HCT116 (cell line): ENCODE data around the gene PJA2. TPM values are rescaled to one million over a fixed set of nuclear protein-coding genes. Genes with fewer than 3 reads are reported as not detected.

Experiments
- ATAC-seq: fragments of 200-7000 bp; cut with Tn5 transposase; 2 replicates; pipeline ENCODE4 v1.9.1; 2020; ENCODE audit warnings: mild to moderate bottlenecking, moderate library complexity
- BruUV-seq: library from RNA; stranded (reverse); fragments of 400-500 nt; replicated peaks from 2 replicates; lab custom pipeline; 2021; lab: Mats Ljungman, UMichigan
- CTCF ChIA-PET: fragments of 300-600 bp; sonication (Branson Sonifier 250); formaldehyde crosslinking; loops from one replicate; lab custom pipeline; 2021; ENCODE audit warnings: antibody characterized with exemption; lab: Charles Lee
- POLR2A ChIA-PET: fragments of 300-600, 350-600 bp; sonication (Branson Sonifier 250); formaldehyde crosslinking; loops from one replicate; lab custom pipeline; 2021; ENCODE audit warnings: antibody characterized with exemption; lab: Charles Lee
- RAD21 ChIA-PET, 2 experiments: fragments of 300-600 bp; sonication (Branson Sonifier 250); formaldehyde crosslinking; loops; one replicate each; lab custom pipeline; 2023; ENCODE audit warnings: low total read pairs in 2 of 2; ENCODE audit not compliant: uncharacterized antibody in 2 of 2, unreplicated experiment in 2 of 2, low non-redundant PET in 1 of 2; lab: Charles Lee
- DNase-seq: peaks from one replicate; pipeline ENCODE4 v3.0.0-alpha.2; 2010; ENCODE audit warnings: low read depth, low spot score
- H2AFZ ChIP-seq: fragments of 200-600 bp; shearing (Covaris generic), sonication (generic); 2 replicates; pipeline ENCODE4 v1.6.1; 2017; ENCODE audit warnings: low read depth, mixed run types, mixed read lengths, antibody characterized with exemption, low read length; ENCODE audit not compliant: poor library complexity, severe bottlenecking
- H3K27ac ChIP-seq: 2 replicates; pipeline ENCODE4 v1.5.1; 2012; ENCODE audit warnings: low read depth, low read length
- H3K27me3 ChIP-seq: fragments of 200-600 bp; sonication (generic); 2 replicates; pipeline ENCODE4 v1.6.1; 2016; ENCODE audit warnings: mixed run types, low read length, mixed read lengths; ENCODE audit not compliant: insufficient read depth
- H3K36me3 ChIP-seq, 2 experiments: fragments of 200-500 bp in 1 of 2; fragments of 200-600 bp in 1 of 2; sonication (Bioruptor generic) in 1 of 2; sonication (generic) in 1 of 2; 2 replicates each; pipeline versions ENCODE4 v1.5.1 to v1.6.1; 2014 to 2016; ENCODE audit warnings: low read length in 2 of 2, inconsistent platforms in 1 of 2, mixed read lengths in 1 of 2, mixed run types in 1 of 2; ENCODE audit not compliant: insufficient read depth in 2 of 2, control insufficient read depth in 1 of 2
- H3K4me1 ChIP-seq, 2 experiments: fragments of 200-600 bp in 1 of 2; sonication (generic) in 1 of 2; 2 replicates each; pipeline versions ENCODE4 v1.5.1 to v1.6.1; 2012 to 2017; ENCODE audit warnings: low read length in 2 of 2, inconsistent platforms in 1 of 2, mild to moderate bottlenecking in 1 of 2, mixed read lengths in 1 of 2, mixed run types in 1 of 2, moderate library complexity in 1 of 2; ENCODE audit not compliant: insufficient read depth in 2 of 2, control insufficient read depth in 1 of 2
- H3K4me2 ChIP-seq: fragments of 200-600 bp; sonication (generic); 2 replicates; pipeline ENCODE4 v1.6.1; 2017; ENCODE audit warnings: mixed run types, low read length, mixed read lengths
- H3K4me3 ChIP-seq, 2 experiments: fragments of 200-600 bp in 1 of 2; sonication (generic) in 1 of 2; replicated peaks in 1 of 2; 2 replicates each; pipeline ENCODE4 v1.5.1; 2011 to 2016; ENCODE audit warnings: low read length in 2 of 2, control low read depth in 1 of 2, low read depth in 1 of 2, mild to moderate bottlenecking in 1 of 2, mixed read lengths in 1 of 2, mixed run types in 1 of 2
- H3K79me2 ChIP-seq: fragments of 200-600 bp; sonication (generic); 2 replicates; pipeline ENCODE4 v1.6.1; 2017; ENCODE audit warnings: mild to moderate bottlenecking, mixed run types, low read length, moderate library complexity, mixed read lengths; ENCODE audit not compliant: insufficient read depth
- H3K9ac ChIP-seq: fragments of 200-600 bp; sonication (generic); 2 replicates; pipeline ENCODE4 v1.6.1; 2016; ENCODE audit warnings: low read length, mixed read lengths
- H3K9me2 ChIP-seq: fragments of 200-600 bp; sonication (generic), shearing (Covaris generic); 2 replicates; pipeline ENCODE4 v1.6.1; 2017; ENCODE audit warnings: mixed run types, mild to moderate bottlenecking, moderate library complexity; ENCODE audit not compliant: insufficient read depth
- H3K9me3 ChIP-seq, 2 experiments: fragments of 200-500 bp in 1 of 2; fragments of 200-600 bp in 1 of 2; sonication (Bioruptor generic) in 1 of 2; sonication (generic) in 1 of 2; 2 replicates each; pipeline ENCODE4 v1.6.1; 2014 to 2017; ENCODE audit warnings: low read length in 2 of 2, mixed read lengths in 2 of 2, inconsistent platforms in 1 of 2, low read depth in 1 of 2, mild to moderate bottlenecking in 1 of 2, mixed run types in 1 of 2, moderate library complexity in 1 of 2; ENCODE audit not compliant: control insufficient read depth in 1 of 2, insufficient read depth in 1 of 2
- H4K20me1 ChIP-seq: fragments of 200-600 bp; sonication (generic), shearing (Covaris generic); 2 replicates; pipeline ENCODE4 v1.6.1; 2017; ENCODE audit warnings: mixed run types, mild to moderate bottlenecking, moderate library complexity; ENCODE audit not compliant: insufficient read depth
- CEBPB ChIP-seq: IDR thresholded peaks from 2 replicates; pipeline ENCODE4 v1.6.1; 2012; ENCODE audit warnings: low read depth
- EGR1 ChIP-seq: IDR thresholded peaks from 2 replicates; pipeline ENCODE4 v1.6.1; 2012; ENCODE audit warnings: low read depth
- ELF1 ChIP-seq: IDR thresholded peaks from 2 replicates; pipeline ENCODE4 v1.6.1; 2012; ENCODE audit warnings: low read depth, borderline replicate concordance
- EZH2 ChIP-seq: fragments of 200-600 bp; sonication (generic); IDR thresholded peaks from 2 replicates; pipeline ENCODE4 v1.6.1; 2017; ENCODE audit warnings: antibody characterized with exemption, mixed run types
- FOSL1 ChIP-seq: IDR thresholded peaks from 2 replicates; pipeline ENCODE4 v1.6.1; 2012; ENCODE audit warnings: low read depth
- POLR2A ChIP-seq: IDR thresholded peaks from 2 replicates; pipeline ENCODE4 v1.7.0; 2011; ENCODE audit warnings: borderline replicate concordance; ENCODE audit not compliant: insufficient read depth, insufficient read length; ENCODE audit errors: extremely low read depth
- POLR2AphosphoS5 ChIP-seq: IDR thresholded peaks from 2 replicates; pipeline ENCODE4 v1.6.1; 2011; ENCODE audit warnings: mild to moderate bottlenecking, low read depth, low read length, moderate library complexity
- RAD21 ChIP-seq: IDR thresholded peaks from 2 replicates; pipeline ENCODE4 v1.6.1; 2012; ENCODE audit warnings: low read depth, mild to moderate bottlenecking
- SIN3A ChIP-seq: IDR thresholded peaks from 2 replicates; pipeline ENCODE4 v1.6.1; 2012; ENCODE audit warnings: low read depth
- SP1 ChIP-seq: IDR thresholded peaks from 2 replicates; pipeline ENCODE4 v1.6.1; 2012; ENCODE audit warnings: low read depth
- SRF ChIP-seq: IDR thresholded peaks from 2 replicates; pipeline ENCODE4 v1.6.1; 2012; ENCODE audit warnings: low read depth
- TCF7L2 ChIP-seq: IDR thresholded peaks from 2 replicates; pipeline ENCODE4 v1.7.0; 2011; ENCODE audit warnings: borderline replicate concordance, inconsistent platforms; ENCODE audit not compliant: insufficient read depth, insufficient read length; ENCODE audit errors: extremely low read depth
- ZNF274 ChIP-seq: fragments of 200-500 bp; sonication (Bioruptor generic); IDR thresholded peaks from 2 replicates; pipeline ENCODE4 v1.6.1; 2014; ENCODE audit warnings: mild to moderate bottlenecking, low read depth, low read length, inconsistent platforms
- intact Hi-C: fragments of 100-400 bp; cut with micrococcal nuclease; formaldehyde crosslinking; loops from 2 replicates; pipeline ENCODE4 v1.10.0; 2022
- total RNA-seq: library from RNA; stranded (reverse); gene quantifications from one replicate; pipeline ENCODE4 v1.2.1, GENCODE V29; 2021; ENCODE audit not compliant: unreplicated experiment
- TF ChIP-seq, protein P1 (sequence below): IDR thresholded peaks from 2 replicates; pipeline ENCODE4 v1.6.1; 2012; ENCODE audit warnings: low read depth
- TF ChIP-seq, protein P2 (sequence below): IDR thresholded peaks from 2 replicates; pipeline ENCODE4 v1.6.1; 2011; ENCODE audit warnings: mild to moderate bottlenecking, low read length, moderate library complexity; ENCODE audit not compliant: insufficient replicate concordance; ENCODE audit errors: extremely low read depth
- TF ChIP-seq, protein P3 (sequence below): IDR thresholded peaks from 2 replicates; pipeline ENCODE4 v1.6.1; 2012
- TF ChIP-seq, protein P4 (sequence below), 3 experiments: fragments of 200-600 bp in 1 of 3; sonication (generic) in 1 of 3; IDR thresholded peaks in 2 of 3; conservative IDR thresholded peaks in 1 of 3; 2 replicates each; pipeline ENCODE4 v1.5.1; 2012 to 2017; ENCODE audit warnings: low read depth in 2 of 3, low read length in 2 of 3, antibody characterized with exemption in 1 of 3, borderline replicate concordance in 1 of 3, control low read depth in 1 of 3, mild to moderate bottlenecking in 1 of 3, mixed read lengths in 1 of 3, mixed run types in 1 of 3, moderate library complexity in 1 of 3; ENCODE audit not compliant: insufficient read depth in 1 of 3
- TF ChIP-seq, protein P5 (sequence below): IDR thresholded peaks from 2 replicates; pipeline ENCODE4 v1.6.1; 2012

The PJA2 gene
- total RNA-seq, 1 experiment from 2014 or later = 38.4 TPM

DNA sequence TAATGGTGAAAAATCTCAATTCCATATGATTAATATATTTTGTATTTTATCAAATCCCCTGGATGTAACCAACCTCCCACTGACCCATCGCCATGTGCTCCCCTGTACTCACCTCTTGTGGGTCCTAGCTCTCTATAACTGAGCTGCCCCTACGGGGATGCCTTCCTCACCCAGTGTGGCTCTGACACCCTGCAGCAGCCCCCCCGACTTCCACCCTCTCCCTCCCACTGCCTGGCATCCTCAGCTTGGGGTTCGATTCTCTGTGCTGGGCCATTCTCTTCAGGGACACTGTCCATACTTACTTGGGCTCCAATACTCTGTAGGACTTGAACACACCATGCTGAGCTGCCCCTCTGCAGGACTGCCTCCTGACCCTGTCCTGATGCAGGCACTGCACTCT lies 87.1 kb downstream of the PJA2 start:
- ChIA-PET CTCF (no interaction called here), RAD21 (no interaction called here), POLR2A (no interaction called here)
- Histone ChIP-seq H3K9me3 (no peaks in the 10 kb centered on the region), H3K27me3 (no peaks in the 10 kb centered on the region), H3K79me2 (no peaks in the 10 kb centered on the region), H3K9ac (no peak overlapping the region), H3K9me2 (no peaks in the 10 kb centered on the region), H2AFZ (no peak overlapping the region), H3K4me3 (no peak overlapping the region), H3K4me2 (no peak overlapping the region), H4K20me1 (no peaks in the 10 kb centered on the region), H3K27ac (no peak overlapping the region), H3K4me1 (no peaks in the 10 kb centered on the region), H3K36me3 (no peaks in the 10 kb centered on the region)
- no peak for DNase-seq
- TF ChIP-seq, protein P1, sequence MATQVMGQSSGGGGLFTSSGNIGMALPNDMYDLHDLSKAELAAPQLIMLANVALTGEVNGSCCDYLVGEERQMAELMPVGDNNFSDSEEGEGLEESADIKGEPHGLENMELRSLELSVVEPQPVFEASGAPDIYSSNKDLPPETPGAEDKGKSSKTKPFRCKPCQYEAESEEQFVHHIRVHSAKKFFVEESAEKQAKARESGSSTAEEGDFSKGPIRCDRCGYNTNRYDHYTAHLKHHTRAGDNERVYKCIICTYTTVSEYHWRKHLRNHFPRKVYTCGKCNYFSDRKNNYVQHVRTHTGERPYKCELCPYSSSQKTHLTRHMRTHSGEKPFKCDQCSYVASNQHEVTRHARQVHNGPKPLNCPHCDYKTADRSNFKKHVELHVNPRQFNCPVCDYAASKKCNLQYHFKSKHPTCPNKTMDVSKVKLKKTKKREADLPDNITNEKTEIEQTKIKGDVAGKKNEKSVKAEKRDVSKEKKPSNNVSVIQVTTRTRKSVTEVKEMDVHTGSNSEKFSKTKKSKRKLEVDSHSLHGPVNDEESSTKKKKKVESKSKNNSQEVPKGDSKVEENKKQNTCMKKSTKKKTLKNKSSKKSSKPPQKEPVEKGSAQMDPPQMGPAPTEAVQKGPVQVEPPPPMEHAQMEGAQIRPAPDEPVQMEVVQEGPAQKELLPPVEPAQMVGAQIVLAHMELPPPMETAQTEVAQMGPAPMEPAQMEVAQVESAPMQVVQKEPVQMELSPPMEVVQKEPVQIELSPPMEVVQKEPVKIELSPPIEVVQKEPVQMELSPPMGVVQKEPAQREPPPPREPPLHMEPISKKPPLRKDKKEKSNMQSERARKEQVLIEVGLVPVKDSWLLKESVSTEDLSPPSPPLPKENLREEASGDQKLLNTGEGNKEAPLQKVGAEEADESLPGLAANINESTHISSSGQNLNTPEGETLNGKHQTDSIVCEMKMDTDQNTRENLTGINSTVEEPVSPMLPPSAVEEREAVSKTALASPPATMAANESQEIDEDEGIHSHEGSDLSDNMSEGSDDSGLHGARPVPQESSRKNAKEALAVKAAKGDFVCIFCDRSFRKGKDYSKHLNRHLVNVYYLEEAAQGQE = no peak
- TF ChIP-seq FOSL1 (no peak), ZNF274 (no peak), ELF1 (no peak), SP1 (no peak), EGR1 (no peak), SIN3A (no peak), RAD21 (no peak), TCF7L2 (no peak), CEBPB (no peak), POLR2A (no peak), POLR2AphosphoS5 (no peak), EZH2 (no peak), SRF (no peak)
- TF ChIP-seq, protein P2, sequence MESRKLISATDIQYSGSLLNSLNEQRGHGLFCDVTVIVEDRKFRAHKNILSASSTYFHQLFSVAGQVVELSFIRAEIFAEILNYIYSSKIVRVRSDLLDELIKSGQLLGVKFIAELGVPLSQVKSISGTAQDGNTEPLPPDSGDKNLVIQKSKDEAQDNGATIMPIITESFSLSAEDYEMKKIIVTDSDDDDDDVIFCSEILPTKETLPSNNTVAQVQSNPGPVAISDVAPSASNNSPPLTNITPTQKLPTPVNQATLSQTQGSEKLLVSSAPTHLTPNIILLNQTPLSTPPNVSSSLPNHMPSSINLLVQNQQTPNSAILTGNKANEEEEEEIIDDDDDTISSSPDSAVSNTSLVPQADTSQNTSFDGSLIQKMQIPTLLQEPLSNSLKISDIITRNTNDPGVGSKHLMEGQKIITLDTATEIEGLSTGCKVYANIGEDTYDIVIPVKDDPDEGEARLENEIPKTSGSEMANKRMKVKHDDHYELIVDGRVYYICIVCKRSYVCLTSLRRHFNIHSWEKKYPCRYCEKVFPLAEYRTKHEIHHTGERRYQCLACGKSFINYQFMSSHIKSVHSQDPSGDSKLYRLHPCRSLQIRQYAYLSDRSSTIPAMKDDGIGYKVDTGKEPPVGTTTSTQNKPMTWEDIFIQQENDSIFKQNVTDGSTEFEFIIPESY = no peak
- TF ChIP-seq, protein P3, sequence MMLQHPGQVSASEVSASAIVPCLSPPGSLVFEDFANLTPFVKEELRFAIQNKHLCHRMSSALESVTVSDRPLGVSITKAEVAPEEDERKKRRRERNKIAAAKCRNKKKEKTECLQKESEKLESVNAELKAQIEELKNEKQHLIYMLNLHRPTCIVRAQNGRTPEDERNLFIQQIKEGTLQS = no peak
- TF ChIP-seq, protein P4, sequence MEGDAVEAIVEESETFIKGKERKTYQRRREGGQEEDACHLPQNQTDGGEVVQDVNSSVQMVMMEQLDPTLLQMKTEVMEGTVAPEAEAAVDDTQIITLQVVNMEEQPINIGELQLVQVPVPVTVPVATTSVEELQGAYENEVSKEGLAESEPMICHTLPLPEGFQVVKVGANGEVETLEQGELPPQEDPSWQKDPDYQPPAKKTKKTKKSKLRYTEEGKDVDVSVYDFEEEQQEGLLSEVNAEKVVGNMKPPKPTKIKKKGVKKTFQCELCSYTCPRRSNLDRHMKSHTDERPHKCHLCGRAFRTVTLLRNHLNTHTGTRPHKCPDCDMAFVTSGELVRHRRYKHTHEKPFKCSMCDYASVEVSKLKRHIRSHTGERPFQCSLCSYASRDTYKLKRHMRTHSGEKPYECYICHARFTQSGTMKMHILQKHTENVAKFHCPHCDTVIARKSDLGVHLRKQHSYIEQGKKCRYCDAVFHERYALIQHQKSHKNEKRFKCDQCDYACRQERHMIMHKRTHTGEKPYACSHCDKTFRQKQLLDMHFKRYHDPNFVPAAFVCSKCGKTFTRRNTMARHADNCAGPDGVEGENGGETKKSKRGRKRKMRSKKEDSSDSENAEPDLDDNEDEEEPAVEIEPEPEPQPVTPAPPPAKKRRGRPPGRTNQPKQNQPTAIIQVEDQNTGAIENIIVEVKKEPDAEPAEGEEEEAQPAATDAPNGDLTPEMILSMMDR (IDR thresholded peaks at IDR 0.05 in 2 of 3, conservative IDR thresholded peaks at IDR 0.05 in 1 of 3; ENCODE audit: borderline replicate concordance in 1 of 3, insufficient read depth in 1 of 3, low read depth in 2 of 3, low read length in 2 of 3) = no peak
- TF ChIP-seq, protein P5, sequence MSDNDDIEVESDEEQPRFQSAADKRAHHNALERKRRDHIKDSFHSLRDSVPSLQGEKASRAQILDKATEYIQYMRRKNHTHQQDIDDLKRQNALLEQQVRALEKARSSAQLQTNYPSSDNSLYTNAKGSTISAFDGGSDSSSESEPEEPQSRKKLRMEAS = no peak
- intact Hi-C loops = no loop called here
- no TSS peak for BruUV-seq
- no peak for ATAC-seq
